OCI-LY1 (cell line): ENCODE measurements around the gene EIF3F.

Experiments used
- H2AFZ ChIP-seq: fragments of 200-600 bp; sonication (generic), shearing (Covaris generic); 2 replicates; pipeline ENCODE4 v1.6.0; 2014; ENCODE audit warnings: antibody characterized with exemption, mild to moderate bottlenecking, low read length
- H3F3A ChIP-seq: fragments of 200-600 bp; sonication (generic), shearing (Covaris generic); 2 replicates; pipeline ENCODE4 v1.6.0; 2014; ENCODE audit warnings: mild to moderate bottlenecking, antibody characterized with exemption, low read length, moderate library complexity; ENCODE audit not compliant: insufficient read depth
- H3K27ac ChIP-seq: fragments of 200-600 bp; sonication (generic); 2 replicates; pipeline ENCODE4 v1.5.1; 2014; ENCODE audit warnings: low read length, mixed run types, mild to moderate bottlenecking, low read depth; ENCODE audit not compliant: poor library complexity, severe bottlenecking
- H3K27me3 ChIP-seq: fragments of 200-600 bp; sonication (generic); 2 replicates; pipeline ENCODE4 v1.6.0; 2014; ENCODE audit warnings: antibody characterized with exemption, mild to moderate bottlenecking, low read length, moderate library complexity; ENCODE audit not compliant: insufficient read depth
- H3K36me3 ChIP-seq: fragments of 200-600 bp; sonication (generic); 2 replicates; pipeline ENCODE4 v1.6.1; 2014; ENCODE audit warnings: mild to moderate bottlenecking, antibody characterized with exemption, low read length, moderate library complexity, mixed read lengths; ENCODE audit not compliant: insufficient read depth
- H3K4me1 ChIP-seq: fragments of 200-600 bp; sonication (generic); 2 replicates; pipeline ENCODE4 v1.5.1; 2014; ENCODE audit warnings: mild to moderate bottlenecking, low read length, moderate library complexity; ENCODE audit not compliant: insufficient read depth, severe bottlenecking
- H3K4me2 ChIP-seq: fragments of 200-600 bp; sonication (generic), shearing (Covaris generic); 2 replicates; pipeline ENCODE4 v1.6.1; 2014; ENCODE audit warnings: low read length
- H3K4me3 ChIP-seq: fragments of 200-600 bp; sonication (generic); 2 replicates; pipeline ENCODE4 v1.5.1; 2014; ENCODE audit warnings: low read length, low read depth, mild to moderate bottlenecking, mixed read lengths; ENCODE audit not compliant: poor library complexity, severe bottlenecking
- H3K79me2 ChIP-seq: fragments of 200-600 bp; shearing (Covaris generic); 2 replicates; pipeline ENCODE4 v1.6.1; 2016; ENCODE audit warnings: mixed run types, low read length, mixed read lengths; ENCODE audit not compliant: insufficient read depth
- H3K9ac ChIP-seq: fragments of 200-600 bp; sonication (generic), shearing (Covaris generic); 2 replicates; pipeline ENCODE4 v1.6.1; 2014; ENCODE audit warnings: mild to moderate bottlenecking, low read length, mixed read lengths
- H3K9me2 ChIP-seq: fragments of 200-600 bp; sonication (generic), shearing (Covaris generic); 2 replicates; pipeline ENCODE4 v1.6.1; 2014; ENCODE audit warnings: low read depth, mild to moderate bottlenecking, low read length, mixed read lengths
- H3K9me3 ChIP-seq: fragments of 200-600 bp; shearing (Covaris generic); 2 replicates; pipeline ENCODE4 v1.6.1; 2014; ENCODE audit warnings: low read length, mixed read lengths
- H4K20me1 ChIP-seq: fragments of 200-600 bp; sonication (generic), shearing (Covaris generic); 2 replicates; pipeline ENCODE4 v1.6.0; 2016; ENCODE audit warnings: mild to moderate bottlenecking, low read length; ENCODE audit not compliant: insufficient read depth
- EZH2 ChIP-seq: fragments of 200-600 bp; sonication (generic), shearing (Covaris generic); IDR thresholded peaks from 2 replicates; pipeline ENCODE4 v1.8.0; 2017; ENCODE audit warnings: borderline replicate concordance, mixed run types, mild to moderate bottlenecking, antibody characterized with exemption, low read length, moderate library complexity, mixed read lengths
- TF ChIP-seq, protein P1 (sequence below): fragments of 200-600 bp; sonication (generic), shearing (Covaris generic); IDR thresholded peaks from 2 replicates; pipeline ENCODE4 v1.5.1; 2017; ENCODE audit warnings: mild to moderate bottlenecking, antibody characterized with exemption, low read length, moderate library complexity, mixed read lengths

The EIF3F gene

GRCh38 chr11:8026982-8027381, 39.8 kb downstream of the EIF3F start:
- H3K4me3 ChIP-seq: no peak overlapping the region
- no peaks in the 10 kb centered on the region for H3F3A ChIP-seq
- no peak overlapping the region for H3K27ac ChIP-seq
- no peak for TF ChIP-seq EZH2
- TF ChIP-seq, protein P1, sequence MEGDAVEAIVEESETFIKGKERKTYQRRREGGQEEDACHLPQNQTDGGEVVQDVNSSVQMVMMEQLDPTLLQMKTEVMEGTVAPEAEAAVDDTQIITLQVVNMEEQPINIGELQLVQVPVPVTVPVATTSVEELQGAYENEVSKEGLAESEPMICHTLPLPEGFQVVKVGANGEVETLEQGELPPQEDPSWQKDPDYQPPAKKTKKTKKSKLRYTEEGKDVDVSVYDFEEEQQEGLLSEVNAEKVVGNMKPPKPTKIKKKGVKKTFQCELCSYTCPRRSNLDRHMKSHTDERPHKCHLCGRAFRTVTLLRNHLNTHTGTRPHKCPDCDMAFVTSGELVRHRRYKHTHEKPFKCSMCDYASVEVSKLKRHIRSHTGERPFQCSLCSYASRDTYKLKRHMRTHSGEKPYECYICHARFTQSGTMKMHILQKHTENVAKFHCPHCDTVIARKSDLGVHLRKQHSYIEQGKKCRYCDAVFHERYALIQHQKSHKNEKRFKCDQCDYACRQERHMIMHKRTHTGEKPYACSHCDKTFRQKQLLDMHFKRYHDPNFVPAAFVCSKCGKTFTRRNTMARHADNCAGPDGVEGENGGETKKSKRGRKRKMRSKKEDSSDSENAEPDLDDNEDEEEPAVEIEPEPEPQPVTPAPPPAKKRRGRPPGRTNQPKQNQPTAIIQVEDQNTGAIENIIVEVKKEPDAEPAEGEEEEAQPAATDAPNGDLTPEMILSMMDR: no peak
- no peak overlapping the region for H3K4me2 ChIP-seq
- no peaks in the 10 kb centered on the region for H3K9me3 ChIP-seq
- H3K36me3 ChIP-seq: no peaks in the 10 kb centered on the region
- H3K4me1 ChIP-seq: no peaks in the 10 kb centered on the region
- no peaks in the 10 kb centered on the region for H3K27me3 ChIP-seq
- no peak overlapping the region for H3K9ac ChIP-seq
- H2AFZ ChIP-seq: no peak overlapping the region
- no peaks in the 10 kb centered on the region for H3K9me2 ChIP-seq
- no peaks in the 10 kb centered on the region for H4K20me1 ChIP-seq
- no peaks in the 10 kb centered on the region for H3K79me2 ChIP-seq

DNA sequence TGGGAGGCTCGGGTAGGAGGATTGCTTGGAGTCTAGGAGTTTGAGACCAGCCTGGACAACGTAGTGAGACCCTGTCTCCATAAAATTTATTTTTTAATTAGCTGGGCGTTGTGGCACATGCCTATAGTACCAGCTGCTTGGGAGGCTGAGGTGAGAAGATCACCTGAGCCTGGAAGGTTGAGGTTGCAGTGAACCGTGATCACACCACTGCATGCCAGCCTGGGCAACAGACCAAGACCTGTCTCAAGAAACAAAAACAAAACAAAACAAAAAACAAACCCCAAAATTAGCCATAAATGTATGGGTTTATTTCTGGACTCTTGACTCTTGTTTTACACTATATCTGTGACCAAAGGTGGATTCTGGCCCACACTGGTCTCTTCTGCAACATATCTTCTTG, 41.6 kb downstream of the EIF3F start:
- H3K9me2 ChIP-seq: no peaks in the 10 kb centered on the region
- no peaks in the 10 kb centered on the region for H3K36me3 ChIP-seq
- TF ChIP-seq, protein P1: no peak
- TF ChIP-seq EZH2: no peak
- H3K9ac ChIP-seq: no peak overlapping the region
- no peaks in the 10 kb centered on the region for H3K27me3 ChIP-seq
- H4K20me1 ChIP-seq: no peaks in the 10 kb centered on the region
- no peaks in the 10 kb centered on the region for H3K9me3 ChIP-seq
- H2AFZ ChIP-seq: no peak overlapping the region
- H3K4me3 ChIP-seq: no peak overlapping the region
- no peak overlapping the region for H3K27ac ChIP-seq
- no peaks in the 10 kb centered on the region for H3K4me1 ChIP-seq
- H3K4me2 ChIP-seq: no peak overlapping the region
- H3F3A ChIP-seq: no peaks in the 10 kb centered on the region
- H3K79me2 ChIP-seq: no peaks in the 10 kb centered on the region

GRCh38 chr11:8030526-8031247, 43.5 kb downstream of the EIF3F start:
- TF ChIP-seq, protein P1: no peak
- no peak for TF ChIP-seq EZH2
- H3K9ac ChIP-seq: no peak overlapping the region

More at GRCh38 chr11:8030526-8031247, 43.5 kb downstream of the EIF3F start:
- H3K9me2 ChIP-seq: no peaks in the 10 kb centered on the region
- H3K9me3 ChIP-seq: no peaks in the 10 kb centered on the region
- H3K79me2 ChIP-seq: no peaks in the 10 kb centered on the region
- no peaks in the 10 kb centered on the region for H3K27me3 ChIP-seq
- no peak overlapping the region for H3K4me3 ChIP-seq
- no peak overlapping the region for H2AFZ ChIP-seq
- no peak overlapping the region for H3K4me2 ChIP-seq
- H3F3A ChIP-seq: no peaks in the 10 kb centered on the region
- no peaks in the 10 kb centered on the region for H3K36me3 ChIP-seq
- H4K20me1 ChIP-seq: no peaks in the 10 kb centered on the region
- no peak overlapping the region for H3K27ac ChIP-seq
- H3K4me1 ChIP-seq: no peaks in the 10 kb centered on the region
